Measurements from ENCODE around the gene DNM1. TPM values are rescaled to one million over a fixed set of nuclear protein-coding genes. Genes with fewer than 3 reads are reported as not detected.

Gene DNM1
- total RNA-seq, 1 experiment from 2014 or later: 5.0 TPM

- Histone ChIP-seq H3K4me2 (ENCODE audit: low read depth, low read length, poor library complexity, severe bottlenecking) (no peak overlapping the region), H3K27ac (ENCODE audit: low read length) (no peak overlapping the region), H3K4me1 (ENCODE audit: low read length) (peaks cover 9% of the 10 kb centered on the region), H3K9ac (ENCODE audit: low read length) (no peak overlapping the region), H3K9me3 (ENCODE audit: low read length) (no peaks in the 10 kb centered on the region), H3K9me2 (replicated peaks; ENCODE audit: insufficient read depth, low read length) (no peaks in the 10 kb centered on the region), H3K27me3 (ENCODE audit: low read length) (no peaks in the 10 kb centered on the region), H2AFZ (ENCODE audit: low read length) (no peak overlapping the region), H4K20me1 (ENCODE audit: insufficient read depth, low read depth, low read length) (no peaks in the 10 kb centered on the region), H3K4me3 (ENCODE audit: low read length) (no peak overlapping the region), H3K36me3 (ENCODE audit: insufficient read depth, low read length) (no peaks in the 10 kb centered on the region), H3K79me2 (ENCODE audit: low read length) (no peaks in the 10 kb centered on the region)
- no peak for DNase-seq
Measured at GRCh38 chr9:128213746-128214497, 10.7 kb downstream of the DNM1 start.

DNA sequence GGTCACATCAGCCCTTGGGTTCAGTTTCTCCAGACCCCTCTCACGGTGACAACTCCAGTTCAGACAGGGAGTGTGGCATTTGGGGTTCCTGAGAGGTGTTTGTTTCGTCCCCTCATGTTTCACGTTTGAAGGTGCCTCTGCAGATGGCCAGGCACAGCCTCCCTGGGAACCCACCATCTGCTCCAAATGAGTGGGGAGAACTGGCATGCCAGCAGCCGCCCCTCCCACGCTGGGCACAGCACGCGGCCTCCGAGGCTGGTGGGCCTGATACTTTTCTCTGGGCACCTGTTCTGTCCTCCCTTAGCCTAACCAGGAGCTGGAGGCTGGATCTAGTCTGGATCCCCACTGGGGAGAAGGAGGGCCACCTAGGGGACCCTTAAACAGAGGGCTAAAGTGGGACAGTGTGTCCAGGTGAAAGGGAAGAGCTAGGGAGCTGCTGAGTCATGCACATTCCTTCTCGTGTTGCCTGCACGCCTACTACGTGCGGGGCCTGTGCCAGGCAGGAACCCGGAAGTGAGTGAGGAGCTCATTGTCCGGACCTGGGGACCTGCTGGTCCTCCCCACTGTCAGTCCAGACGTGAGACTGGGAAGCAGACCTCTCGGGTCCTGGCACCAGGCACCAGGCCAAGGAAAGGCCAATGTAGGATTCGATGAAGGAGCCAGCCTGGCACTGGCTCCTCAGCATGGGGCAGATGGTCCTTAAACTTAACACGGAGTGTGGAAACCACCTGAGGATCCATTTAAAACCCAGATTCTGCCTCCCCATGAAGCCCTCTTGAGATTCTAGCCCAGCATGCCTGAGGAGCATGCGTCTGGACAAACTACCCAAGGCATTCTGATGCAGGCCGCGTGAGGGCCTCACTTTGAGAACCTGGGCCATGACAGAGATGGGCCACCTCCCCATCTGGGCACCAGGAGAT is 11.7 kb downstream of the DNM1 start:
- Histone ChIP-seq H2AFZ (ENCODE audit: low read length) (no peak overlapping the region), H3K9me2 (replicated peaks; ENCODE audit: insufficient read depth, low read length) (no peaks in the 10 kb centered on the region), H3K36me3 (ENCODE audit: insufficient read depth, low read length) (no peaks in the 10 kb centered on the region), H3K4me2 (ENCODE audit: low read depth, low read length, poor library complexity, severe bottlenecking) (no peak overlapping the region), H3K79me2 (ENCODE audit: low read length) (no peaks in the 10 kb centered on the region), H3K27me3 (ENCODE audit: low read length) (no peaks in the 10 kb centered on the region), H3K9ac (ENCODE audit: low read length) (no peak overlapping the region), H3K4me1 (ENCODE audit: low read length) (peaks cover 12% of the 10 kb centered on the region), H3K9me3 (ENCODE audit: low read length) (no peaks in the 10 kb centered on the region), H3K4me3 (ENCODE audit: low read length) (no peak overlapping the region), H4K20me1 (ENCODE audit: insufficient read depth, low read depth, low read length) (no peaks in the 10 kb centered on the region), H3K27ac (ENCODE audit: low read length) (no peak overlapping the region)
- no peak for DNase-seq

GRCh38 chr9:128215491-128216409 is 12.6 kb downstream of the DNM1 start:
- H3K36me3 ChIP-seq (ENCODE audit: insufficient read depth, low read length): no peaks in the 10 kb centered on the region
- no peak overlapping the region for H3K27ac ChIP-seq (ENCODE audit: low read length)
- H3K4me1 ChIP-seq (ENCODE audit: low read length): peaks cover 12% of the 10 kb centered on the region
- no peak overlapping the region for H2AFZ ChIP-seq (ENCODE audit: low read length)
- no peak overlapping the region for H3K4me2 ChIP-seq (ENCODE audit: low read depth, low read length, poor library complexity, severe bottlenecking)
- no peaks in the 10 kb centered on the region for H3K27me3 ChIP-seq (ENCODE audit: low read length)
- no peak for DNase-seq
- no peak overlapping the region for H3K4me3 ChIP-seq (ENCODE audit: low read length)
- no peak overlapping the region for H3K9ac ChIP-seq (ENCODE audit: low read length)
- no peaks in the 10 kb centered on the region for H4K20me1 ChIP-seq (ENCODE audit: insufficient read depth, low read depth, low read length)
- H3K9me2 ChIP-seq (replicated peaks; ENCODE audit: insufficient read depth, low read length): no peaks in the 10 kb centered on the region
- H3K79me2 ChIP-seq (ENCODE audit: low read length): no peaks in the 10 kb centered on the region
- H3K9me3 ChIP-seq (ENCODE audit: low read length): no peaks in the 10 kb centered on the region

DNA sequence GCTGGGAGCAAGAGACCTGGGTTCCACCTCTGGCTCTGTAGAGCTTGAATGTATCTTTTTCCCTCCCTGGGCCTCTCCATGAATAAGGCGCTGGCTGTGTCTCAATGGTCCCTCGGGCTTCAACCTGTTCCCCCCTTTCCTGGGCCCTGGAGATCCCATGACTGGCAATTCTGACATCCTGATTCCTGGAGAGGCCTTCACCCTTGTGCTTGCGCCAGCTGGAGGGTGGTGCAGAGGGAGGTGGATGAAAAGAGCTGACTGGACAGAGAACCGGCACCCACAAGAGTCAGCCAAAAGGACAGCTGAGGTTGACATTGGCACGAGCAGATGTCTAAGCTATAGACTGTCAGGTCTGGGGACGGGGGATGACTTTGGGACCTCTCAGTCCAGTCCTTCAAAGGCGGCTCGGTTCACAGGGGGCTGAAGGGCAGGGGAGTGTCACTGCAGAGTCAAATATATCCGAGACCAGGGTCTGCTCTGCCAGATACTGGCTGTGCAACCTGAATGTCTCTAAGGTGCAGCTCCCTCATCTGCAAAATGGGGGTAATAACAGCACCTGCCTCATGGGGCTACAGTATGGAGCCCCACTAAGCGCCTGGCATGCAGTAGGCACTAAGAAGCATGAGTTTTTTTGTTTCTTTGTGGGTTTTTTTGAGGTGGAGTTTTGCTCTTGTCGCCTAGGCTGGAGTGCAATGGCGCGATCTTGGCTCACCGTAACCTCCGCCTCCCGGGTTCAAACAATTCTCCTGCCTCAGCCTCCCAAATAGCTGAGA is 13.8 kb downstream of the DNM1 start:
- H3K4me3 ChIP-seq (ENCODE audit: low read length): no peak overlapping the region
- no peak for DNase-seq
- no peaks in the 10 kb centered on the region for H3K36me3 ChIP-seq (ENCODE audit: insufficient read depth, low read length)
- H3K79me2 ChIP-seq (ENCODE audit: low read length): no peaks in the 10 kb centered on the region
- no peaks in the 10 kb centered on the region for H3K9me2 ChIP-seq (replicated peaks; ENCODE audit: insufficient read depth, low read length)
- no peaks in the 10 kb centered on the region for H3K9me3 ChIP-seq (ENCODE audit: low read length)
- H4K20me1 ChIP-seq (ENCODE audit: insufficient read depth, low read depth, low read length): no peaks in the 10 kb centered on the region
- H3K27ac ChIP-seq (ENCODE audit: low read length): no peak overlapping the region
- H3K27me3 ChIP-seq (ENCODE audit: low read length): no peaks in the 10 kb centered on the region
- no peak overlapping the region for H3K4me2 ChIP-seq (ENCODE audit: low read depth, low read length, poor library complexity, severe bottlenecking)
- H2AFZ ChIP-seq (ENCODE audit: low read length): no peak overlapping the region
- H3K4me1 ChIP-seq (ENCODE audit: low read length): peaks cover 12% of the 10 kb centered on the region
- H3K9ac ChIP-seq (ENCODE audit: low read length): no peak overlapping the region

- Histone ChIP-seq H3K27me3 (ENCODE audit: low read length) (no peaks in the 10 kb centered on the region), H4K20me1 (ENCODE audit: insufficient read depth, low read depth, low read length) (no peaks in the 10 kb centered on the region), H3K9me2 (replicated peaks; ENCODE audit: insufficient read depth, low read length) (no peaks in the 10 kb centered on the region), H3K27ac (ENCODE audit: low read length) (no peak overlapping the region), H3K4me2 (ENCODE audit: low read depth, low read length, poor library complexity, severe bottlenecking) (peak overlapping the region; percentile 77), H3K4me3 (ENCODE audit: low read length) (peak overlapping the region; percentile 63), H2AFZ (ENCODE audit: low read length) (peak overlapping the region; percentile 65; the same call in 1 of the 2 replicates), H3K36me3 (ENCODE audit: insufficient read depth, low read length) (no peaks in the 10 kb centered on the region), H3K4me1 (ENCODE audit: low read length) (peaks cover 12% of the 10 kb centered on the region), H3K9me3 (ENCODE audit: low read length) (no peaks in the 10 kb centered on the region), H3K9ac (ENCODE audit: low read length) (peak overlapping the region; percentile 57), H3K79me2 (ENCODE audit: low read length) (no peaks in the 10 kb centered on the region)
- no peak for DNase-seq
Measured at GRCh38 chr9:128218172-128218517, 15.0 kb downstream of the DNM1 start.

DNA sequence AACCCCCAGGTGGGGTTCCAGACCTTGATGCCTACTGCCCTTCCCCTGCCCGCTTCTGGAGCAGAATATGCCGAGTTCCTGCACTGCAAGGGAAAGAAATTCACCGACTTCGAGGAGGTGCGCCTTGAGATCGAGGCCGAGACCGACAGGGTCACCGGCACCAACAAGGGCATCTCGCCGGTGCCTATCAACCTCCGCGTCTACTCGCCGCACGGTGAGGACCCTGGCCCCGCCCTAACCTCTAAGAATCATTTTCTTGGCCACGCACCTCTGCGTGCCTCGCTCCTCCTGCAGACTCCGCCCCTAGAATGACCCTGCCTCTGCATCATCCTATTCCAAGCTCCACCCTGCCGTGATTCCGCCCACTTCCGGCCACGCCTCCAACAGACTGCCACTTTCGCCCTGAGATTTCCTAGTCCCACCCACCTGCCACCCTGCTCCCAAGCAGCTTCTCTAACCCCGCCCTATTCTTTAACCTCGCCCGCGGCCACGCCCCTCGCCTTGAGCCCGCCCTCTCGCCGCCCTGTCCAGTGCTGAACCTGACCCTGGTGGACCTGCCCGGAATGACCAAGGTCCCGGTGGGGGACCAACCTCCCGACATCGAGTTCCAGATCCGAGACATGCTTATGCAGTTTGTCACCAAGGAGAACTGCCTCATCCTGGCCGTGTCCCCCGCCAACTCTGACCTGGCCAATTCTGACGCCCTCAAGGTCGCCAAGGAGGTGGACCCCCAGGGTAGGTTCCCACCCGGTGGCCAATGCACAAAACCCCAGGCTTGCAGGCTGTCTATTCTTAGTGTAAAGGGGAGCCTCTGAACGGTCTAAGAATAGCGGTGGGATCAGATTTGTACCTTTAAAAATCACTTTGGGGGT is 15.6 kb downstream of the DNM1 start:
- peak overlapping the region; percentile 57 for H3K9ac ChIP-seq (ENCODE audit: low read length)
- no peaks in the 10 kb centered on the region for H3K27me3 ChIP-seq (ENCODE audit: low read length)
- no peak overlapping the region for H3K27ac ChIP-seq (ENCODE audit: low read length)
- peaks cover 12% of the 10 kb centered on the region for H3K4me1 ChIP-seq (ENCODE audit: low read length)
- no peaks in the 10 kb centered on the region for H3K79me2 ChIP-seq (ENCODE audit: low read length)
- peak; percentile 99 for DNase-seq
- no peaks in the 10 kb centered on the region for H3K9me3 ChIP-seq (ENCODE audit: low read length)
- no peaks in the 10 kb centered on the region for H3K36me3 ChIP-seq (ENCODE audit: insufficient read depth, low read length)
- H2AFZ ChIP-seq (ENCODE audit: low read length): peak overlapping the region; percentile 65; the same call in 1 of the 2 replicates
- peak overlapping the region; percentile 77 for H3K4me2 ChIP-seq (ENCODE audit: low read depth, low read length, poor library complexity, severe bottlenecking)
- H3K4me3 ChIP-seq (ENCODE audit: low read length): peak overlapping the region; percentile 63
- no peaks in the 10 kb centered on the region for H3K9me2 ChIP-seq (replicated peaks; ENCODE audit: insufficient read depth, low read length)
- no peaks in the 10 kb centered on the region for H4K20me1 ChIP-seq (ENCODE audit: insufficient read depth, low read depth, low read length)

GRCh38 chr9:128219831-128220230 is 16.7 kb downstream of the DNM1 start:
- no peak overlapping the region for H2AFZ ChIP-seq (ENCODE audit: low read length)
- no peaks in the 10 kb centered on the region for H3K36me3 ChIP-seq (ENCODE audit: insufficient read depth, low read length)
- no peaks in the 10 kb centered on the region for H3K79me2 ChIP-seq (ENCODE audit: low read length)
- no peak overlapping the region for H3K4me2 ChIP-seq (ENCODE audit: low read depth, low read length, poor library complexity, severe bottlenecking)
- H3K4me3 ChIP-seq (ENCODE audit: low read length): no peak overlapping the region
- peaks cover 12% of the 10 kb centered on the region for H3K4me1 ChIP-seq (ENCODE audit: low read length)
- H3K27me3 ChIP-seq (ENCODE audit: low read length): no peaks in the 10 kb centered on the region
- no peak overlapping the region for H3K27ac ChIP-seq (ENCODE audit: low read length)
- no peaks in the 10 kb centered on the region for H3K9me2 ChIP-seq (replicated peaks; ENCODE audit: insufficient read depth, low read length)
- no peak for DNase-seq
- no peaks in the 10 kb centered on the region for H3K9me3 ChIP-seq (ENCODE audit: low read length)
- no peak overlapping the region for H3K9ac ChIP-seq (ENCODE audit: low read length)
- no peaks in the 10 kb centered on the region for H4K20me1 ChIP-seq (ENCODE audit: insufficient read depth, low read depth, low read length)

All from Karpas-422 (cell line).